Skeletal muscle cell (primary cell): Measurements from ENCODE around the gene PBLD.

Experiments
- DNase-seq: peaks from one replicate; pipeline ENCODE4 v3.0.0-alpha.2; 2010; ENCODE audit warnings: low read depth
- H3K4me3 ChIP-seq: 2 replicates; pipeline ENCODE4 v1.5.1; 2011; ENCODE audit warnings: low read depth, mild to moderate bottlenecking, control low read depth, low read length, moderate library complexity

PBLD gene

GRCh38 chr10:68332259-68333057 lies at the start of gene PBLD:
Gene PBLD (minus strand): TSS chr10:68332928. CDS start chr10:68306844, 26,084 bp downstream.
- DNase-seq: no peak
- H3K4me3 ChIP-seq: peak within 1 kb of the TSS; percentile 97

- no peak for DNase-seq
- no peak overlapping the region for H3K4me3 ChIP-seq
Observed at GRCh38 chr10:68371604-68372003, 38.9 kb upstream of the PBLD start.

- H3K4me3 ChIP-seq: no peak overlapping the region
- no peak for DNase-seq
Observed at GRCh38 chr10:68367121-68367520, 34.4 kb upstream of the PBLD start.

GRCh38 chr10:68366600-68366999 lies 33.9 kb upstream of the PBLD start:
- DNase-seq: no peak
- no peak overlapping the region for H3K4me3 ChIP-seq

GRCh38 chr10:68365611-68366010 lies 32.9 kb upstream of the PBLD start:
- no peak for DNase-seq
- no peak overlapping the region for H3K4me3 ChIP-seq

GRCh38 chr10:68364101-68364886 lies 31.6 kb upstream of the PBLD start:
- no peak overlapping the region for H3K4me3 ChIP-seq
- DNase-seq: no peak

GRCh38 chr10:68362590-68362989 lies 29.9 kb upstream of the PBLD start:
- H3K4me3 ChIP-seq: no peak overlapping the region
- no peak for DNase-seq

- no peak for DNase-seq
Observed at GRCh38 chr10:68359189-68359588, 26.5 kb upstream of the PBLD start.

GRCh38 chr10:68353537-68353936 lies 20.8 kb upstream of the PBLD start:
- no peak overlapping the region for H3K4me3 ChIP-seq
- no peak for DNase-seq

More at GRCh38 chr10:68359189-68359588, 26.5 kb upstream of the PBLD start:
- no peak overlapping the region for H3K4me3 ChIP-seq

- H3K4me3 ChIP-seq: no peak overlapping the region
- no peak for DNase-seq
Observed at GRCh38 chr10:68348265-68348741, 15.6 kb upstream of the PBLD start.

GRCh38 chr10:68346774-68347173 lies 14.0 kb upstream of the PBLD start:
- no peak for DNase-seq
- H3K4me3 ChIP-seq: no peak overlapping the region

- no peak overlapping the region for H3K4me3 ChIP-seq
- no peak for DNase-seq
Observed at GRCh38 chr10:68345621-68346020, 12.9 kb upstream of the PBLD start.

- H3K4me3 ChIP-seq: no peak overlapping the region
- no peak for DNase-seq
Observed at GRCh38 chr10:68342909-68343516, 10.3 kb upstream of the PBLD start.

GRCh38 chr10:68340358-68341080 lies 7.8 kb upstream of the PBLD start:
- DNase-seq: no peak
- no peak overlapping the region for H3K4me3 ChIP-seq

- no peak for DNase-seq
- no peak overlapping the region for H3K4me3 ChIP-seq
Observed at GRCh38 chr10:68336754-68337351, 4.1 kb upstream of the PBLD start.

- H3K4me3 ChIP-seq: peak overlapping the region; percentile 97
- DNase-seq: no peak
Observed at GRCh38 chr10:68334672-68335467, 2.1 kb upstream of the PBLD start.

GRCh38 chr10:68333440-68334431 lies 1.0 kb upstream of the PBLD start:
- H3K4me3 ChIP-seq: peak overlapping the region; percentile 97
- no peak for DNase-seq
